Activated CD4-positive, alpha-beta T cell treated with anti-CD3 and anti-CD28 coated beads, Interleukin-2, amount 50 U/mL, for 1 hour (primary cell): ENCODE data around the gene SAMHD1.
"Not testable (repeated sequence)": the region's sequence is repeated elsewhere in the genome, so short reads cannot be mapped to it uniquely, and the experiment has no call there.

Source experiments
- DNase-seq: peaks from one replicate; pipeline ENCODE4 v3.0.0-alpha.2; 2020

The SAMHD1 gene

GRCh38 chr20:36951198-36951978 lies at the start of gene SAMHD1:
SAMHD1 (minus strand) TSS chr20:36951708; CDS start chr20:36951643, 65 bp downstream.
- peak; percentile 78 for DNase-seq

- not testable (repeated sequence) for DNase-seq
These were observed 48.7 kb upstream of the SAMHD1 start for GRCh38 chr20:37000171-37000570.

- no peak for DNase-seq
These were observed 47.1 kb upstream of the SAMHD1 start for GRCh38 chr20:36998652-36999051.

DNA sequence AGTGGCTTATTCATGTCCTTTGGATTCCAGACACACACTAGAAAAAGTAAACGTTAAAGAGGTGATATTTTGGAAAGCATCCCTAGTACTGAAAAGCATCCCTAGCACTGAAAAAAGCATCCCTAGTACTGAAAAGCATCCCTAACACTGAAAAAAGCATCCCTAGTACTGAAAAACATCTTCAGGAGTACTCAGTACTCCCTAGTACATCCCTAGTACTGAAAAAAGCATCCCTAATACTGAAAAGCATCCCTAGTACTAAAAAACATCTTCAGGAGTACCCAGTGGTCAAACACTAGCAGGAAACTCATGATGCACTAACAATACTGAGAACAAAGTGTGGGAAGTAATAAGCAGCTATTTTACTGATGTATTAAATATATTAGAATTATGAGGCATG lies 45.6 kb upstream of the SAMHD1 start:
- DNase-seq, result no peak

DNA sequence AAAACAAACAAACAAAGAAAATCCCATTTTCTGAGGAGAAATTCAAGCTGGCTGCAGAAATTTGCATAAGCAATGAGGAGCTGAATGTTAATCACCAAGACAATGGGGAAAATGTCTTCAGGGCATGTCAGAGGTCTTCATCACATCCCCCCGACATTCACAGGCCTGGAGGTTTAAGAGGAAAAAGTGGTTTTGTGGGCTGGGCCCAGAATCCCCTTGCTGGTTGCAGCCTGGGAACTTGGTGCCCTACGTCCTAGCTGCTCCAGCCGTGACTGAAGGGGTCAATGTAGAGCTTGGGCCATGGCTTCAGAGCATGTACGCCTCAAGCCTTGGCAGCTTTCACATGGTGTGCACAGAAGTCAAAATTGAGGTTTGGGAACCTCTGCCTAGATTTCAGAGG lies 42.7 kb upstream of the SAMHD1 start:
- not testable (repeated sequence) for DNase-seq

DNA sequence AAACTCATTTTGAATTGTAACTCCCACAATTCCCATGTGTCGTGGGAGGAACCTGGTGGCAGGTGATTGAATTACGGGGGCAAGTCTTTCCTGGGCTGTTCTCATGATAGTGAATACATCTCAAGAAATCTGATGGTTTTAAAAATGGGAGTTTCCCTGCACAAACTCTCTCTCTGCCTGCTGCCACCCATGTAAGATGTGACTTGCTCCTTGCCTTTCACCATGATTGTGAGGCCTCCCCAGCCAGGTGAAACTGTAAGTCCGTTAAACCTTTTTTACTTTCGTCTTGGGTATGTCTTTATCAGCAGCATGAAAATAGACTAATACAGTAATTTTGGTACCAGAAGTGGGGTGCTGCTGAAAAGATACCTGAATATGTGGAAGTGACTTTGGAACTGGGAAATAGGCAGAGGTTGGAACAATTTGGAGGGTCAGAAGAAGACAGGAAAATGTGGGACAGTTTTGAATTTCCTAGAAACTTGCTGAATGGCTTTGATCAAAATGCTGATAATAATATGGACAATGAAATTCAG lies 41.4 kb upstream of the SAMHD1 start:
- no peak for DNase-seq

DNA sequence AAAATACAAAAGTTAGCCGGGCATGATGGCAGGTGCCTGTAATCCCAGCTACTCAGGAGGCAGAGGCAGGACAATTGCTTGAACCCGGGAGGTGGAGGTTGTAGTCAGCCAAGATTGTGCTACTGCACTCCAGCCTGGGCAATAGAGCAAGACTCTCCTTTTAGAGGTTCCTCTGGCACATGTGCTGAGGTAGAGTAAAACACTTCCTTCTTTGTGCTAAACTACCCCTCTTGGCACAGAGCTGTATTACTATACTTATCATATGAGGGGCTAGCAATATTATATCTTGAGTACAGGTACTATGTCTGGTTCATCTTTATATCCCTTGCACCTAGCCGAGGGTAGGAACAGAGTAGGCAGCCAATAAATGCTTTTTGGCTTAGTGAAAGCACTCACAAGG lies 40.2 kb upstream of the SAMHD1 start:
- no peak for DNase-seq

GRCh38 chr20:36989797-36990196 lies 38.3 kb upstream of the SAMHD1 start:
- no peak for DNase-seq

DNA sequence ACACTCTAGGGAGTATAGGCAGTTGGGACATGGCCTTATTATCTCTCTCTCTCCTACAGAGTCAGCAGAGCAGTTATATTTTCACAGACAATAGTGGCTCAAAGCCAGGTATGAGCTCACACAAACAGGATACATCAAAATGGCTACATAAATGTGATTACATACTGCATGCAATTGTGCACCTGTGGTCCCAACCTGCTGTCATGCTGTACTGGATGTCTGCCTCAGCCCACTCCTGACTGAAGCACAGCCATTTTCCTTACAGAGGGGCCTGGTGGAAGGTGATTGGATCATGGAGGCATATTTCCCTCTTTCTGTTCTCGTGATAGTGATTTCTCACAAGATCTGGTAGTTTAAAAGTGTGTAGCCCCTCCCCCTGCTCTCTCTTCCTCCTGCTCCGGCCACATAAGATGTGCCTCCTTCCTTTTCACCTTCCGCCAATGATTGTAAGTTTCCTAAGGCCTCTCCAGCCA lies 37.0 kb upstream of the SAMHD1 start:
- DNase-seq, result peak; percentile 22

DNA sequence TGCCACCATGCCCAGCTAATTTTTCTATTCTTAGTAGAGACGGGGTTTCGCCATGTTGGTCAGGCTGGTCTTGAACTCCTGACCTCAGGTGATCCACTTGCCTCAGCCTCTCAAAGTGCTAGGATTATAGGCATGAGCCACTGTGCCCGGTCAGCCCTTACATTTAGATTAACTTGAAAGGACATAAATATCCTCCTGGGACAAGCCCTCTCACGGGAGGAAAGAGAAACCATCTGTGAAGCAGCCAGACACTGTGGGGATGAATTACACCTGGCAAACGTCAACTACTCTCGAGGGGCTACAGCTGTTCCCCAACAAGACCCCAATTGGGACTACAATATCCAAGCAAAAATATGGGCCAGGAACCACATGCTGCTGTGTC lies 32.7 kb upstream of the SAMHD1 start:
- no peak for DNase-seq

GRCh38 chr20:36975099-36975818 lies 23.8 kb upstream of the SAMHD1 start:
- DNase-seq, result peak; percentile 59

- no peak for DNase-seq
These were observed 23.2 kb upstream of the SAMHD1 start for GRCh38 chr20:36974660-36975059.

GRCh38 chr20:36971103-36971502 lies 19.6 kb upstream of the SAMHD1 start:
- no peak for DNase-seq

GRCh38 chr20:36969478-36970186 lies 18.1 kb upstream of the SAMHD1 start:
- peak; percentile 36 for DNase-seq

GRCh38 chr20:36969051-36969450 lies 17.5 kb upstream of the SAMHD1 start:
- no peak for DNase-seq

- DNase-seq, result no peak
These were observed 16.1 kb upstream of the SAMHD1 start for GRCh38 chr20:36967636-36968035.

GRCh38 chr20:36966965-36967364 lies 15.5 kb upstream of the SAMHD1 start:
- DNase-seq, result not testable (repeated sequence)

DNA sequence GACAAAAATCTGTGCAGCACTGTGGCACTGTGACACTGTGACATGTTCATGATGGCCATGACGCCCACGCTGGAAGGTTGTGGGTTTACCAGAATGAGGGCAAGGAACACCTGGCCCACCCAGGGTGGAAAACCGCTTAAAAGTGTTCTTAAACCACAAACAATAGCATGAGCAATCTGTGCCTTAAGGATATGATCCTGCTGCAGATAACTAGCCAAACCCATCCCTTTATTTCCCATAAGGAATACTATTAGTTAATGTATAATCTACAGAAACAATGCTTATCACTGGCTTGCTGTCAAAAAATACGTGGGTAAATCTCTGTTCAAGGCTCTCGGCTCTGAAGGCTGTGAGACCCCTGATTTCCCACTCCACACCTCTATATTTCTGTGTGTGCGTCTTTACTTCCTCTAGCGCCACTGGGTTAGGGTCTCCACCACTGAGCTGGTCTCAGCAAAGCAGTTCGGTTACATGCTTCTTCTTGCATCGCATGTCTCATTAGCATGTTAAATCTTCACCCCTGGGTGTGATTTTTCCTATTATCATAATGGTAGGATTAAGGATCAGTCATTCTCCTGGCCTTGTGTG lies 10.9 kb upstream of the SAMHD1 start:
- DNase-seq, result not testable (repeated sequence)

- DNase-seq, result no peak
These were observed 7.7 kb upstream of the SAMHD1 start for GRCh38 chr20:36959242-36959641.

- DNase-seq, result no peak
These were observed 6.6 kb upstream of the SAMHD1 start for GRCh38 chr20:36957875-36958667.

DNA sequence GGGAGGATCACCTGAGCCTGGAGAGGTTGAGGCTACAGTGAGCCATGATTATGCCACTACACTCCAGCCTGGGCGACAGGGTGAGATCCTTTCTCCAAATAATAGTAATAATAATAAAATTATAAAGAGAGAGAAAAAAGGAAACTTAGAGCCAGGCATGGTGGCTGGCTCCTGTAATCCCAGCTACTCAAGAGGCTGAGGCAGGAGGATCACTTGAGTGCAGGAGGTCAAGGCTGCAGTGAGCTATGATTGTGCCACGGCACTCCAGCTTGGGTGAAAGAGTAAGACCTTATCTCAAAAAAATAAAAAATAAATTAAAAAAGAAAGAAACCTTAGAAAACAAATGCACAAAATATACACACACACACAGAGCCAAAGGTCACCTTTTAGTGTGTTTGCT lies 5.2 kb upstream of the SAMHD1 start:
- no peak for DNase-seq

DNA sequence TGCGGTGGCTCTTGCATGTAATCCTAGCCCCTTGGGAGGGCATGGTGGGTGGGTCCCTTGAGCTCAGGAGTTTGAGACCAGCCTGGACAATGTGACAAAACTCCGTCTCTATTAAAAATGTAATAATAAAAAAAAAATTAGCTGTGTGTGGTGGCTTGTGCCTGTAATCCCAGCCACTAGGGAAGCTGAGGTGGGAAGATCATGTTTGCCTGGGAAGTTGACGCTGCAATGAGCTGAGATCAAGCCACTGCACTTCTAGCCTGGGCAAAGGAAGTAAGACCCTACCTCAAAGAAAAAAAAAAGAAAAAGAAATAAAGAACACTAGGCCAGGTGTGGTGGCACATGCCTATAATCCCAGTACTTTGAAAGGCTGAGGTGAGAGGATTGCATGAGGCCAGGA lies 4.5 kb upstream of the SAMHD1 start:
- no peak for DNase-seq
